Measurements from ENCODE around the gene RAC2.

RAC2 gene

DNA sequence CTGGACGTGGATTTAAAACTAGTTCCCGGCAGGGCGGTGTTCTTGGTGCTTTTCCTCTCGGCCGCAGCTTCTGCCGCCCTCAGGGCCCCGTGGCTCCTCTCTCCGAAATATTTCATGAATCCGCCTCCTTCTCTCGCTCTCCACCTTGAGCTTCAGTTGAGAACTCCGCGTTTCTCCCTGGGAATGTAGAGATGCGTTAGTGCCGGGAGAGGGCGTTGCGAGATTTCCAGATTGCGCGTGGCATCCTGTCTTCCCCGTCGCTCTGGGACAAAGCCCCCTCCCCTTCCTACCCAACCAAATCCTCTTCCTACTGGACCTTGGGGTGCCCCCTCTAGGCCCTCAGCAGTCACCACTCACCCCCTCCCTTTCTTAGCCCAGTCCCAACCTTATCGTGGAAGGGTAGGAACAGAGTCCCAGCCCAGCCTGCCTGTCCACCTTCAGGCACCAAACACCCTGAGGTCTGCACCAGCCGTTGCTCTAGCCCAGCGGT is 15.5 kb upstream of the RAC2 start:
- TF ChIP-seq, protein P1, sequence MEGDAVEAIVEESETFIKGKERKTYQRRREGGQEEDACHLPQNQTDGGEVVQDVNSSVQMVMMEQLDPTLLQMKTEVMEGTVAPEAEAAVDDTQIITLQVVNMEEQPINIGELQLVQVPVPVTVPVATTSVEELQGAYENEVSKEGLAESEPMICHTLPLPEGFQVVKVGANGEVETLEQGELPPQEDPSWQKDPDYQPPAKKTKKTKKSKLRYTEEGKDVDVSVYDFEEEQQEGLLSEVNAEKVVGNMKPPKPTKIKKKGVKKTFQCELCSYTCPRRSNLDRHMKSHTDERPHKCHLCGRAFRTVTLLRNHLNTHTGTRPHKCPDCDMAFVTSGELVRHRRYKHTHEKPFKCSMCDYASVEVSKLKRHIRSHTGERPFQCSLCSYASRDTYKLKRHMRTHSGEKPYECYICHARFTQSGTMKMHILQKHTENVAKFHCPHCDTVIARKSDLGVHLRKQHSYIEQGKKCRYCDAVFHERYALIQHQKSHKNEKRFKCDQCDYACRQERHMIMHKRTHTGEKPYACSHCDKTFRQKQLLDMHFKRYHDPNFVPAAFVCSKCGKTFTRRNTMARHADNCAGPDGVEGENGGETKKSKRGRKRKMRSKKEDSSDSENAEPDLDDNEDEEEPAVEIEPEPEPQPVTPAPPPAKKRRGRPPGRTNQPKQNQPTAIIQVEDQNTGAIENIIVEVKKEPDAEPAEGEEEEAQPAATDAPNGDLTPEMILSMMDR (conservative IDR thresholded peaks at IDR 0.05): peak; percentile 81
- no peak for TF ChIP-seq ZFX (IDR thresholded peaks at IDR 0.05)
- no peak overlapping the region for H3K27ac ChIP-seq

DNA sequence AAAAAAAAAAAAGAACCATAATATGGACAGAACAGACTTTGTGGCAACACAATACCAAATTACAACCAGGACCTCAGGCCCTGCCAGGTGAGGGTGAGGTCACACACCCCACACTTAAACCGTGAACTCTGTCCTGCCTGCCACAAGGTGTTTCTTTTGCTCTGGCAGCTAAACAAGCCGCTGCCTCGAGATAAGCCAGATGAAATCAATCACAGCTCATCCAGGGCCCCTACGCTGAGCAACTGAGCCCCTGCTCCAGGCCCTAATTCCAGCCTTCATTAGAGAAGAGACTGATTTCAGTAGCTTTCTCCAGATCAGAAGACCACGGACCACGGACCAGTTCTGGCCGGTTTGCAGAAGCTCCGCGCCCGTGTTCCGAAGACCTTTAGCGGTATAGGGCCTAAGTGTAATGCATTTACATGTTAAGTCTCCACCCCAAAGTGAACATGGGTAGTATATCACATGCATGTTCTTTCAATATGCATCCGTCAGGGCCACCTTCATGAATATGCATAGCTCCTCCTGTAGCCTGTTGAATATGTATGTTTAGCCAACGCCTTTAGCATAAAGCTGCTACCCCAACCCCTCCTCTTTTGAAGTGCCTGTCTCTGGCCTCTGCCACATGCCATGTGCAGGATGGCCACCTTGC is 14.8 kb upstream of the RAC2 start:
- no peak overlapping the region for H3K27ac ChIP-seq
- no peak for TF ChIP-seq ZFX (IDR thresholded peaks at IDR 0.05)
- TF ChIP-seq, protein P1 (conservative IDR thresholded peaks at IDR 0.05): no peak

DNA sequence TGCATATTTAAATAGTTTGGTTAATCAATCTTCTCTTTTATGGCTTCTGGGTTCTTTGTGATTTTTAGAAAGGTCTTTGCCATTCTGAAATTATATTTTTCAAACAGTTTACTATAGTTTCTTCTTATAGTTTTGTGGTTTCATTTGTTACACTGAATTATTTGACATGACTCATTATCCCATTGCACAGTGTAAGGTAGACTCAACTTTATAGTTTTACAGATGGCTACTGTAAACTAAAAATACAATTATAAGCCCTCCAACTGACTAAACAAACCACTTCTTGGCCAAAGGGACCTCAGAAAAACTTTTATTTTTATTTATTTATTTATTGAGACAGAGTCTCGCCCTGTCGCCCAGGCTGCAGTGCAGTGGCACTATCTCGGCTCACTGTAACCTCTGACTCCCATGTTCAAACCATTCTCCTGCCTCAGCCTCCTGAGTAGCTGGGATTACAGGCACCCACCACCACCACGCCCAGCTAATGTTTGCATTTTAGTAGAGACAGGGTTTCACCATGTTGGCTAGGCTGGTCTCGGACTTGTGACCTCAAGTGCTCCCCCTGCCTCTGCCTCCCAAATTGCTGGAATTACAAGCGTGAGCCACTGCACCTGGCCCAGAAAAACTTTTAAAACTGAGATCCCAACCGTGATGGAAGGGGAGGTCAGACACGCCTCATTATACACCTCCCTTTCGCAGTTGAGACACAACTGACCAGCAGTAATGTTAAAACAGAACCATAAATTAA is 14.1 kb upstream of the RAC2 start:
- TF ChIP-seq ZFX (IDR thresholded peaks at IDR 0.05): no peak
- TF ChIP-seq, protein P1 (conservative IDR thresholded peaks at IDR 0.05): no peak
- H3K27ac ChIP-seq: no peak overlapping the region

DNA sequence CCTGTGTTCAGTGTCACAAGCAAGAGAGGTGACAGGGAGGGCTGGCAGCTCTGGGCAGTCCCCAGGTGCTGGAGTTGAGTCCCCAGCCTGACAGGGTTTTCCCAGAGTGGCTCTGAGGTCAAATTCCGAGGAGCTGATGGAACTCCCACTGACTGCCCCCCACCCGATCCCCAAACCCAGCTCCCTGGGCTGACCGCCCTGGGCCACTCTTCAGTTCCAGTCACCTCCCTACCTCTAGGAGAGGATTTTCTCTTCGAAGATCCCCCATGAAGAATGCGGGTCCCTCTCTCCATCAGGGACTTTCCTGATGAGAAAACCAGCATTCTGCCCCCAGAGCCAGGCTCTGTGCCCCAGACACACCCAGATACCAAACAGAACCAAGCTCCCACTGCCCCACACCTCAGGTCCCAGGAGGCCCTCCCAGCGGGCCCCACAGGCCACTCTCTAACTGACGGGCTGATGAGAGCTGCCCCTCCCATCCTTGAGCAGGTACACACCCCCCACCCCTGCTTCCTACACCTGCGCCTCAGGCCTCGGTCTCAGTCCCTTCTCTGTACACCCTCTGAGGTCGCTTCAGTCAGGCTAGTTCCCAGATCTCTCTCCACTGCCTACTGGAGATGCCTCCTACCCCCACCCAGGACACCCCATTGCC is 12.1 kb upstream of the RAC2 start:
- no peak for TF ChIP-seq ZFX (IDR thresholded peaks at IDR 0.05)
- TF ChIP-seq, protein P1 (conservative IDR thresholded peaks at IDR 0.05): no peak
- no peak overlapping the region for H3K27ac ChIP-seq

DNA sequence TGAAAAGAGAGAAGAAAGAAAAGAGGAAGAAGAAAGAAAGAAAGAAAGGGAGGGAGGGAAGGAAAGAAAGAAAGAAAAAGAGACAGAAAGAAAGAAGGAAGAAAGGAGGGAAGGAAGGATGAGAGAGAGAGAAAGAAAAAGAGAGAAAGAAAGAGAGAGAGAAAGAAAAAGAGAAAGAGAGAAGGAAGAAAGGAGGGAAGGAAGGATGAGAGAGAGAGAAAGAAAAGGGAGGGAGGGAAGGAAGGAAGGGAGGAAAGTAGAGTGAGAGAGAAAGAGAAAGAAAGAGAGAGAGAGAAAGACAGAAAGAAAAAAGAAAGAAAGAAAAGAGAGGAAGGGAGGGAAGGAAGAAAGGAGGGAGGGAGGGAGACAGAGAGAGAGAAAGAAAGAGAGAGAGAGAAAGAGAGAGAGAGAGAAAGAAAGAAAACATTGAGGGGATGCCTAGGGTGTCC is 11.5 kb upstream of the RAC2 start:
- no peak for TF ChIP-seq ZFX (IDR thresholded peaks at IDR 0.05)
- TF ChIP-seq, protein P1 (conservative IDR thresholded peaks at IDR 0.05): no peak
- no peak overlapping the region for H3K27ac ChIP-seq

GRCh38 chr22:37254867-37255233 is 10.8 kb upstream of the RAC2 start:
- TF ChIP-seq ZFX (IDR thresholded peaks at IDR 0.05): no peak
- TF ChIP-seq, protein P1 (conservative IDR thresholded peaks at IDR 0.05): no peak
- H3K27ac ChIP-seq: no peak overlapping the region

Data from C4-2B (cell line).